IPS-18a (cell line): ENCODE results near the gene HOXA3.

Experiments used
- H3K27ac ChIP-seq: one replicate; pipeline ENCODE4 v1.5.1; 2013; ENCODE audit warnings: low read length
- H3K27me3 ChIP-seq: one replicate; pipeline ENCODE4 v1.6.1; 2013; ENCODE audit warnings: mild to moderate bottlenecking, low read length; ENCODE audit not compliant: control insufficient read depth, insufficient read depth
- H3K36me3 ChIP-seq: one replicate; pipeline ENCODE4 v1.6.1; 2013; ENCODE audit warnings: low read depth, low read length; ENCODE audit not compliant: control insufficient read depth
- H3K4me1 ChIP-seq: one replicate; pipeline ENCODE4 v1.6.1; 2013; ENCODE audit warnings: low read depth, low read length; ENCODE audit not compliant: control insufficient read depth
- H3K4me3 ChIP-seq: one replicate; pipeline ENCODE4 v1.5.1; 2013; ENCODE audit warnings: low read length
- H3K9ac ChIP-seq: one replicate; pipeline ENCODE4 v1.6.1; 2013; ENCODE audit warnings: mild to moderate bottlenecking, low read length, moderate library complexity
- H3K9me3 ChIP-seq: one replicate; pipeline ENCODE4 v1.6.1; 2013; ENCODE audit warnings: low read depth, low read length; ENCODE audit not compliant: control insufficient read depth

The HOXA3 gene

GRCh38 chr7:27165089-27165995 lies 13.0 kb upstream of the HOXA3 start, which contains the start of gene HOXA9:
TSS of gene HOXA9 (minus strand) at chr7:27165537. CDS start at chr7:27165457, 80 bp downstream.
- Histone ChIP-seq H3K27me3 (peaks cover 100% of the 10 kb centered on the region), H3K9ac (peak within 1 kb of the TSS; percentile 1), H3K4me3 (no peak within 1 kb of the TSS), H3K27ac (no peak within 1 kb of the TSS), H3K4me1 (no peaks in the 10 kb centered on the region), H3K36me3 (no peaks in the 10 kb centered on the region), H3K9me3 (peaks cover 2% of the 10 kb centered on the region)

GRCh38 chr7:27164367-27165088 lies 12.1 kb upstream of the HOXA3 start:
- Histone ChIP-seq H3K36me3 (no peaks in the 10 kb centered on the region), H3K4me3 (no peak overlapping the region), H3K9me3 (peaks cover 2% of the 10 kb centered on the region), H3K27ac (no peak overlapping the region), H3K27me3 (peaks cover 100% of the 10 kb centered on the region), H3K9ac (peak overlapping the region; percentile 1), H3K4me1 (no peaks in the 10 kb centered on the region)

- peak overlapping the region; percentile 1 for H3K9ac ChIP-seq
- H3K27me3 ChIP-seq: peaks cover 100% of the 10 kb centered on the region
- peaks cover 2% of the 10 kb centered on the region for H3K9me3 ChIP-seq
- H3K27ac ChIP-seq: no peak overlapping the region
- no peak overlapping the region for H3K4me3 ChIP-seq
- no peaks in the 10 kb centered on the region for H3K36me3 ChIP-seq
- H3K4me1 ChIP-seq: no peaks in the 10 kb centered on the region
Measured at GRCh38 chr7:27164045-27164366, 11.6 kb upstream of the HOXA3 start.

- peaks cover 100% of the 10 kb centered on the region for H3K27me3 ChIP-seq
- peaks cover 2% of the 10 kb centered on the region for H3K9me3 ChIP-seq
- no peak overlapping the region for H3K27ac ChIP-seq
Measured at GRCh38 chr7:27163288-27164044, 11.1 kb upstream of the HOXA3 start.

GRCh38 chr7:27162561-27163287 lies 10.3 kb upstream of the HOXA3 start:
- Histone ChIP-seq H3K4me3 (no peak overlapping the region), H3K36me3 (no peaks in the 10 kb centered on the region), H3K9me3 (peaks cover 2% of the 10 kb centered on the region), H3K9ac (no peak overlapping the region), H3K27ac (no peak overlapping the region), H3K4me1 (no peaks in the 10 kb centered on the region), H3K27me3 (peaks cover 100% of the 10 kb centered on the region)

More at GRCh38 chr7:27163288-27164044, 11.1 kb upstream of the HOXA3 start:
- Histone ChIP-seq H3K4me1 (no peaks in the 10 kb centered on the region), H3K9ac (no peak overlapping the region), H3K36me3 (no peaks in the 10 kb centered on the region), H3K4me3 (no peak overlapping the region)

- Histone ChIP-seq H3K9ac (no peak overlapping the region), H3K27ac (no peak overlapping the region), H3K4me3 (no peak overlapping the region), H3K4me1 (no peaks in the 10 kb centered on the region), H3K27me3 (peaks cover 100% of the 10 kb centered on the region), H3K9me3 (peaks cover 2% of the 10 kb centered on the region), H3K36me3 (no peaks in the 10 kb centered on the region)
Measured at GRCh38 chr7:27161721-27162560, 9.6 kb upstream of the HOXA3 start.

GRCh38 chr7:27161214-27161720 lies 8.9 kb upstream of the HOXA3 start:
- Histone ChIP-seq H3K36me3 (no peaks in the 10 kb centered on the region), H3K4me1 (peaks cover 3% of the 10 kb centered on the region), H3K27me3 (peaks cover 100% of the 10 kb centered on the region), H3K27ac (no peak overlapping the region), H3K4me3 (no peak overlapping the region), H3K9ac (no peak overlapping the region), H3K9me3 (peaks cover under 1% of the 10 kb centered on the region)

GRCh38 chr7:27160546-27161213 lies 8.3 kb upstream of the HOXA3 start:
- Histone ChIP-seq H3K27ac (no peak overlapping the region), H3K9ac (no peak overlapping the region), H3K27me3 (peaks cover 100% of the 10 kb centered on the region), H3K36me3 (no peaks in the 10 kb centered on the region), H3K4me3 (peak overlapping the region; percentile 48), H3K9me3 (no peaks in the 10 kb centered on the region), H3K4me1 (peaks cover 3% of the 10 kb centered on the region)

GRCh38 chr7:27160145-27160545 lies 7.8 kb upstream of the HOXA3 start:
- H3K36me3 ChIP-seq: no peaks in the 10 kb centered on the region
- H3K9ac ChIP-seq: no peak overlapping the region
- H3K4me3 ChIP-seq: peak overlapping the region; percentile 48
- H3K4me1 ChIP-seq: peaks cover 3% of the 10 kb centered on the region
- H3K27me3 ChIP-seq: peaks cover 100% of the 10 kb centered on the region
- no peak overlapping the region for H3K27ac ChIP-seq
- no peaks in the 10 kb centered on the region for H3K9me3 ChIP-seq
